Umbilical cord (tissue), 2 donors: ENCODE data around the gene DHRS12. TPM values are rescaled to one million over a fixed set of nuclear protein-coding genes. Genes with fewer than 3 reads are reported as not detected.

Experiments
- DNase-seq: peaks from one replicate; pipeline ENCODE4 v3.0.0-alpha.2; 2015; ENCODE audit warnings: low spot score
- total RNA-seq: library from RNA; depleted of rRNA; stranded (reverse); fragments of >200 nt; gene quantifications from one replicate; pipeline ENCODE4 v1.2.3, GENCODE V29; 2014; ENCODE audit warnings: low replicate concordance; ENCODE audit not compliant: insufficient read depth

The DHRS12 gene
- total RNA-seq, 1 donor from 2014 or later, result 3.4 TPM

- DNase-seq, result no peak
Observed at GRCh38 chr13:51761643-51762350, 42.2 kb downstream of the DHRS12 start.

DNA sequence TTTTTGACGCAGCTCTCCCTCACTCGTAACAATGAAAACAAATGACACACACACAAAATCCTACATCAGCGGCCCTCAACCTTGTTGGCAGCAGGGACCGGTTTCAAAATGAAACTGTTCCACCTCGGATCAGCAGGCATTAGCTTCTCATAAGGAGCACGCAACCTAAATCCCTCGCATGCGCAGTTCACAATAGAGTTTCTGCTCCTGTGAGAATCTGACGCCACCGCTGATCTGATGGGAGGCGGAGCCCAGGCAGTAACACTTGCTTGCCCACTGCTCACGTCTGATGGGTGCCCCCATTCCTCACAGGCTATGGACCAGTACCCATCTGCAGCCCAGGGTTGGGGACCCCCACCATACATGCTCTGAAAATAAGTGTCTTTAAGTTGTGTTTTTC is 43.4 kb downstream of the DHRS12 start:
- peak; percentile 11 for DNase-seq

- peak; percentile 8 for DNase-seq
Observed at GRCh38 chr13:51759240-51759639, 44.7 kb downstream of the DHRS12 start.

GRCh38 chr13:51758691-51759090 is 45.3 kb downstream of the DHRS12 start:
- DNase-seq, result no peak

DNA sequence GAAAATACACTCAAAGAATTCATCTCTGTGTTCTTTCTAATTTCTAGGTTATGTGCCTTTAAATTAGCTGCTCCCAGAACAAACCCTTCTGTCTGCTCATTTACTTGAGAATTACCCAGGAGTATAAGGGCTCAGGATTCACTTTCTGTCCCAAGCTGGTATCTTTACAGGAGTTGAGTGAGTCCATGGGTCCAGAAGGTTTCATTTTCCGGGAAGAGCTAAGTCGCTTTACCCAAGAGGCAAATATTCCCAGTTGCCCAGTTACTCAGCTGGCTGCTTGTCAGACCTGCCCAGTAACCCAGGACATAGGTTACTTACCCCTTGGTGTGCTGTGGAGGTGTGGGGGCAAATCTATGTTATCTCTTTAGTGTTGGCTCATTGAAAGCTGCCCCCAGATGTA is 47.3 kb downstream of the DHRS12 start:
- DNase-seq, result no peak

GRCh38 chr13:51747438-51748434 is 56.2 kb downstream of the DHRS12 start:
- DNase-seq, result no peak

GRCh38 chr13:51746802-51747201 is 57.2 kb downstream of the DHRS12 start:
- DNase-seq, result peak; percentile 18

GRCh38 chr13:51745243-51745642 is 58.7 kb downstream of the DHRS12 start:
- no peak for DNase-seq

DNA sequence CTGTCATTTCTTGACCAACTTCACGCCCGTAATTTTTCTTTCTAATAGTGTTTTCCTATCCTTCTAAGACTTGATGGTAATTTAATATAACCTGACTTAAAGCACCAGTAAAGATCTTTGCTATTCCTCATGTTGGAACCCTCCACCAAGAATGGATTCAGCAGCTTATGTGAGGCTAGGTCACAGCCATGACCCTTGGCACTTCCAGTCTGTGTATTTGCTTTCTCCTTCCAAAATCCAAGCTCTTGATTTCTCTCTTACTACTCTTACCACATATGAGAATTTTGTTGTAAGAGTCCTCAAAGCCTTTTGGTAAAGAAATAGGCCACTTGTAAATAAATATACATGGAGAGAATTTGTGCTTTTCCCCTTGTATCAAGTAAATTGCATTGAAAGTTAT is 61.4 kb downstream of the DHRS12 start:
- no peak for DNase-seq

GRCh38 chr13:51742031-51742430 is 61.9 kb downstream of the DHRS12 start:
- no peak for DNase-seq

GRCh38 chr13:51740698-51741097 is 63.3 kb downstream of the DHRS12 start:
- DNase-seq, result peak; percentile 35

DNA sequence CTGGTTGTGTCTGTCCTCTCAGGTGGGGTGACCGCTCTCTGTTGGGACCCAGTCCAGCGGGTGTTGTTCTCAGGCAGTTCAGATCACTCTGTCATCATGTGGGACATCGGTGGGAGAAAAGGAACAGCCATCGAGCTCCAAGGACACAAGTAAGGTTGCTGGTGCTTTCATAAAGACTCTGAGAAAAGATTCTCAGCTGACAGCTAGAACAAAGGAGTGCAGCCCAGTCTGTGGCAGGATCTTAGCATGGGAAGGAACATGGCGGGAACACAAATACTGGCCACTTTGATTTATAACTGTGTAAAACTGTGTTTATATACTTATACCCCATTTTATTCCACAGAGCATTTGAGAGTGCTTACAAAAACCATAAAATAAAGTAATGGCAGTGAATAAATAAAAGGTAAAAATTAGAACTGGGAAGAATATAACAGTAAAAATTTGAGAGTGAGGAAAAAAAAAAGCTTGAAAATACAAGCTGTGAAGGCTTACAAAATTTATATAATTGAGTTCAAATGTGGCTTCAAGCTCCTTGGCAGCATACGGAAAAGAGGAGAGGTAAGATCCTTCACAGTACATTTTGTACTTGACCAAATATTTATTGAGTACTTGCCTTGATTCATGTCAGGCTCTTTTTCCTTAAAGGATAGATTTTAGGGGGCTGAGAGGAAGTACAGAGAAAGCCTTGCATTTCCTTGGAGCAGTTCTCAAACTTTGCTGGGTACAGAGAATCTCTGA is 64.8 kb downstream of the DHRS12 start:
- DNase-seq, result no peak

DNA sequence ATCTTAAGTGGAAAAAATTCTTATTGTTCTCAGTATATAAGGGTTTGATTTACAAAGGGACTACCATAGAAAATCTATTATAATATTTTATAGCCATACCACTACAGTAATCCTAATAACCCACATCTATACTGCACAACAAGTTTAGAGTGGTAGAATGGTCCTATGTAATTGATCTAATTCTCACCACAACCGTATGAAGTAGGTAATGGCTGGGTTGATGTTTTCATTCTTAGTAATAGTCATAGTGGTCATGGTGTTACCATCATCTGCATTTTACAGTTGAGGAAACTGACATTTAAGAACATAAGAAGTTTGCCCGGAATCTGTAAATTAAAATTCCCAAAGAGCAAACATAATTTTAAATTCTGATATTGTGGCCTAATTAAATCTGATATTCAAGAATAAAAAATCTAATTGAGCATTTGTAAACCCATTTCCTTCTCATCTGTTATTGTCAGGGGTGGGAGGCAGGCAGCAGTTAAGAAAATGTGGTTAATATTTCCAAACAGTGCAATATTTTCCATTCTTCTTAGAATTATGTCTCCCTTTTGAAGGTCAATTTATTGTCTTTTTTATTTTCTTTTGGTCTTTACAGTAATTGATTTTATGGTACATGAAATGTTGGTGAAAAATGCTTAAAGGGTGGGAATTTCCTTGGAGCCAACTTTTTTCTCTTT is 65.6 kb downstream of the DHRS12 start:
- DNase-seq, result no peak

DNA sequence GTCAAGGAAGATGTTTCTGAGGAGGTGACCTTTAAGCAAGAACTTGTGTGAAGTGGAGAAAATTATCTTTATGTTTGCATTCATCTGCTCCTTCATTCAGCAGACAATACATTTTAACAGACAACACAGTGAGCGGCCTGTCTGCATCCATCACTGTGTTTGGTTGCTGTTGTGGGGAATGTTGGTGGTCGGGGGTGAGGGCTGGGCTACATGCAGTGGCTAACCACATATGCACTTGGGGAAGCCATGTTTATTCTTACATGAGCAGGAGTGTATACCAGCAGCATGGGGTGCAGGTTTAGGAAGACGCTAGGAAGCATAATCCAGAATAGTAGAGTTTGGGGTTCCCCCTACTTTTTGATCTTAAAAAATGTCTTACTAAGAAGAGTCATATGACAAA is 66.4 kb downstream of the DHRS12 start:
- no peak for DNase-seq

GRCh38 chr13:51734786-51735185 is 69.2 kb downstream of the DHRS12 start:
- no peak for DNase-seq

GRCh38 chr13:51733374-51734298 is 70.3 kb downstream of the DHRS12 start:
- DNase-seq, result peak; percentile 21

DNA sequence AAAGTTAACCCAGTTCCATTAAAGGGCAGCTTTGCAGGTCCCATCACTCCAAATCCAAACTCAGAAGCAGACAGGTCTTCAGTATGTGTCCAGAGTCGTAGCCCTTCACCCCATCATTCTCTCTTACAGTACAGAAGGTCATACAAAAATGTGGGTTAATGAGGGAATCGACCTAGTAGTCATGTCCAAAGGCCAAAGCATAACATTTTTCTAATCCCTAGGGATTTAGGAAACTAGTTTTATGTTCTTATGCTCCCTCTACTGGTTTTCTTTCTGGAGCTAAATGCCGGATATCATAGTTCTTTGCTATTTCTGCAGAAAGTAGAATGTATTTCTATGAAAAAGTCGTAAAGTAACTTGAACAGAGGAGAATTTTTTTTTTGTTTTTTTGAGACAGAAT is 72.2 kb downstream of the DHRS12 start:
- DNase-seq, result peak; percentile 60

DNA sequence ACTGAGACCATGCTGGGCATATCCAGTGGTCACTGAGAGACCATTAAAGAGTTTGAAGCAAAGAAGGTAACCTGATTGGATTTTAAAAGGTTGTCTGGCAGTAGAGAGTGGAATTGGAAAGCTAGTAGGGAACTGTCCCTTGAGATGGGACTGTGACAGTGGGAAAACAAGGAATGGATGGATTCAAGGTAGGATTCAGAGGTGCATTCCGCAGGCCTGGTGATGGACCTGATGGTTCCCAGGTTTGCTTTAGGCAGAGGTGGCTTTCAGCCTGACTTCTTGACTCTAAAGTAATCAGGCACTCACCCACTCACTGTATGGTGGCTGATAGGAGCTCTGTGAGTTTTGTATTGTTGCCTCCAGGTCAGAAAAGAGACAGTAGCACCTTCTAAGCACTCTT is 73.0 kb downstream of the DHRS12 start:
- no peak for DNase-seq

- DNase-seq, result peak; percentile 94
Observed at GRCh38 chr13:51729866-51730553, 74.0 kb downstream of the DHRS12 start.

GRCh38 chr13:51728972-51729371 is 75.0 kb downstream of the DHRS12 start:
- peak; percentile 14 for DNase-seq
